ENCODE data around the gene WDR44. TPM values are rescaled to one million over a fixed set of nuclear protein-coding genes. Genes with fewer than 3 reads are reported as not detected.
A peak's percentile ranks its signal among the peaks of the same experiment; 100 is the strongest.
"Not testable (repeated sequence)": the region's sequence is repeated elsewhere in the genome, so short reads cannot be mapped to it uniquely, and the experiment has no call there.

Gene WDR44
- total RNA-seq, 1 donor from 2014 or later = 19.0 TPM

GRCh38 chrX:118464501-118464900, 118.6 kb downstream of the WDR44 start:
- no peaks in the 10 kb centered on the region for H3K9me3 ChIP-seq (ENCODE audit: insufficient read depth, low read depth, low read length)
- H3K4me1 Mint-ChIP-seq (ENCODE audit: low read depth, unreplicated experiment) = no peaks in the 10 kb centered on the region
- no peak overlapping the region for H3K27ac Mint-ChIP-seq (ENCODE audit: unreplicated experiment)
- H3K79me2 ChIP-seq (ENCODE audit: insufficient read depth, low read length) = no peaks in the 10 kb centered on the region
- no peaks in the 10 kb centered on the region for H4K20me1 ChIP-seq (ENCODE audit: insufficient read depth, low read length)
- no peak for FAIRE-seq
- H3K4me3 ChIP-seq (ENCODE audit: insufficient read depth, low read depth, low read length) = no peak overlapping the region
- no peaks in the 10 kb centered on the region for H3K4me1 ChIP-seq (ENCODE audit: insufficient read depth, low read length)
- no peaks in the 10 kb centered on the region for H3K9me3 Mint-ChIP-seq (ENCODE audit: unreplicated experiment)
- no peak for DNase-seq (ENCODE audit: low read depth)
- H3K4me3 Mint-ChIP-seq (ENCODE audit: unreplicated experiment) = no peak overlapping the region
- H3K36me3 Mint-ChIP-seq (ENCODE audit: low read depth, unreplicated experiment) = no peaks in the 10 kb centered on the region
- no peak overlapping the region for H3K27ac ChIP-seq (ENCODE audit: low read depth, low read length)
- no peaks in the 10 kb centered on the region for H3K27me3 ChIP-seq (ENCODE audit: insufficient read depth, low read length)
- no peak overlapping the region for H2AFZ ChIP-seq (ENCODE audit: low read depth, low read length)
- H3K9ac ChIP-seq (ENCODE audit: low read length) = no peak overlapping the region
- H3K36me3 ChIP-seq (ENCODE audit: insufficient read depth, low read length) = no peaks in the 10 kb centered on the region
- peaks cover 5% of the 10 kb centered on the region for H3K27me3 Mint-ChIP-seq (ENCODE audit: low read depth, unreplicated experiment)
- TF ChIP-seq CTCF (IDR thresholded peaks at IDR 0.05; ENCODE audit: insufficient read depth, low read depth, low read length) (no peak), EZH2 (IDR thresholded peaks at IDR 0.05; ENCODE audit: insufficient read depth, low read length) (no peak)
- no peak overlapping the region for H3K4me2 ChIP-seq (ENCODE audit: low read length)

- Histone ChIP-seq H4K20me1 (ENCODE audit: insufficient read depth, low read length) (no peaks in the 10 kb centered on the region), H3K27me3 (ENCODE audit: insufficient read depth, low read length) (no peaks in the 10 kb centered on the region), H3K4me1 (ENCODE audit: insufficient read depth, low read length) (no peaks in the 10 kb centered on the region), H2AFZ (ENCODE audit: low read depth, low read length) (no peak overlapping the region), H3K27ac (ENCODE audit: low read depth, low read length) (no peak overlapping the region), H3K4me2 (ENCODE audit: low read length) (no peak overlapping the region), H3K79me2 (ENCODE audit: insufficient read depth, low read length) (no peaks in the 10 kb centered on the region), H3K4me3 (ENCODE audit: insufficient read depth, low read depth, low read length) (no peak overlapping the region), H3K36me3 (ENCODE audit: insufficient read depth, low read length) (no peaks in the 10 kb centered on the region), H3K9ac (ENCODE audit: low read length) (no peak overlapping the region), H3K9me3 (ENCODE audit: insufficient read depth, low read depth, low read length) (no peaks in the 10 kb centered on the region)
- FAIRE-seq (peak; percentile 32), DNase-seq (ENCODE audit: low read depth) (no peak)
- TF ChIP-seq EZH2 (IDR thresholded peaks at IDR 0.05; ENCODE audit: insufficient read depth, low read length) (no peak), CTCF (IDR thresholded peaks at IDR 0.05; ENCODE audit: insufficient read depth, low read depth, low read length) (no peak)
- H3K9me3 Mint-ChIP-seq (ENCODE audit: unreplicated experiment) = no peaks in the 10 kb centered on the region
- H3K4me1 Mint-ChIP-seq (ENCODE audit: low read depth, unreplicated experiment) = no peaks in the 10 kb centered on the region
- H3K36me3 Mint-ChIP-seq (ENCODE audit: low read depth, unreplicated experiment) = no peaks in the 10 kb centered on the region
- peaks cover 5% of the 10 kb centered on the region for H3K27me3 Mint-ChIP-seq (ENCODE audit: low read depth, unreplicated experiment)
- no peak overlapping the region for H3K27ac Mint-ChIP-seq (ENCODE audit: unreplicated experiment)
- H3K4me3 Mint-ChIP-seq (ENCODE audit: unreplicated experiment) = no peak overlapping the region
These were observed 122.2 kb downstream of the WDR44 start for GRCh38 chrX:118468122-118468521.

- H3K4me1 ChIP-seq (ENCODE audit: insufficient read depth, low read length); FAIRE-seq; H3K4me1 Mint-ChIP-seq (ENCODE audit: low read depth, unreplicated experiment): not testable (repeated sequence)
These were observed 124.9 kb downstream of the WDR44 start for GRCh38 chrX:118470721-118471347.

More at GRCh38 chrX:118470721-118471347, 124.9 kb downstream of the WDR44 start:
- H3K27ac Mint-ChIP-seq (ENCODE audit: unreplicated experiment); H3K27ac ChIP-seq (ENCODE audit: low read depth, low read length); H3K36me3 Mint-ChIP-seq (ENCODE audit: low read depth, unreplicated experiment); H3K27me3 ChIP-seq (ENCODE audit: insufficient read depth, low read length); H3K9me3 Mint-ChIP-seq (ENCODE audit: unreplicated experiment); H3K27me3 Mint-ChIP-seq (ENCODE audit: low read depth, unreplicated experiment); H3K4me2 ChIP-seq (ENCODE audit: low read length); H3K9me3 ChIP-seq (ENCODE audit: insufficient read depth, low read depth, low read length); H3K9ac ChIP-seq (ENCODE audit: low read length); H3K4me3 ChIP-seq (ENCODE audit: insufficient read depth, low read depth, low read length); H3K4me3 Mint-ChIP-seq (ENCODE audit: unreplicated experiment); DNase-seq (ENCODE audit: low read depth); H3K36me3 ChIP-seq (ENCODE audit: insufficient read depth, low read length); H3K79me2 ChIP-seq (ENCODE audit: insufficient read depth, low read length); H2AFZ ChIP-seq (ENCODE audit: low read depth, low read length); H4K20me1 ChIP-seq (ENCODE audit: insufficient read depth, low read length): not testable (repeated sequence)
